Gastroesophageal sphincter (tissue), 3 donors: ENCODE measurements around the gene WDR86.

Experiments used
- CTCF ChIP-seq, 4 experiments: fragments of 200-600 bp in 2 of 4; fragments of 450-650 bp in 2 of 4; sonication (generic) in 1 of 4; IDR thresholded peaks; one replicate each; pipeline ENCODE4 v1.5.1; 2017 to 2019; ENCODE audit warnings: antibody characterized with exemption in 4 of 4, mild to moderate bottlenecking in 2 of 4, moderate library complexity in 2 of 4
- POLR2A ChIP-seq, 2 donors: fragments of 450-650 bp; IDR thresholded peaks; one replicate each; pipeline ENCODE4 v1.6.1; 2017; ENCODE audit warnings: antibody characterized with exemption in 2 of 2, mild to moderate bottlenecking in 2 of 2, moderate library complexity in 1 of 2
- POLR2AphosphoS5 ChIP-seq: sonication (generic); formaldehyde crosslinking; IDR thresholded peaks from one replicate; pipeline ENCODE4 v1.6.1; 2017; ENCODE audit warnings: antibody characterized with exemption

GRCh38 chr7:151454932-151455530 is 45.2 kb upstream of the WDR86 start:
- TF ChIP-seq CTCF (IDR thresholded peaks at IDR 0.05) (no peak), POLR2AphosphoS5 (no peak), POLR2A (IDR thresholded peaks at IDR 0.05) (no peak)
